Measurements from ENCODE around the gene RMRP.
A peak's percentile ranks its signal among the peaks of the same experiment; 100 is the strongest.
"Not testable (repeated sequence)": the region's sequence is repeated elsewhere in the genome, so short reads cannot be mapped to it uniquely, and the experiment has no call there.

The RMRP gene

DNA sequence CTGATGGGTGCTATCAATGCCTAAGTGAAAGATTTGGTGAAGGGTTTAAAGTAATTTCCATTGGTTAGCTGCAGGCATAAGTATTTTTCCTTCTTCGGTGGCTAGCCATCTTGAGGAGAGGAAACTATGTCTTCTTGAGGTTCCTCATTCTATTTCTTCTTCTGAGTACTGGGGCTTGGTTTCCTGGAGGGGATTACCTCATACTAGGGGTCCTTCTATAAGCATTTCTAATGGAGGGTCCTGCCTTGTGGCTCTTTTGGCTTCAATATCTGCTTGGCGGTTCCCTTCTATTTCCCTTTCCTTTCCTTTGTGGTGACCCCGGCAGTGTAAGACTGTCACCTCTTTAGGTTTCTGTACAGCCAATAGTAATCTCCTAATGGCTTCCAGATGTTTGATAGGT, 16.3 kb downstream of the RMRP start:
- DNase-seq (ENCODE audit: low spot score) = not testable (repeated sequence)

DNA sequence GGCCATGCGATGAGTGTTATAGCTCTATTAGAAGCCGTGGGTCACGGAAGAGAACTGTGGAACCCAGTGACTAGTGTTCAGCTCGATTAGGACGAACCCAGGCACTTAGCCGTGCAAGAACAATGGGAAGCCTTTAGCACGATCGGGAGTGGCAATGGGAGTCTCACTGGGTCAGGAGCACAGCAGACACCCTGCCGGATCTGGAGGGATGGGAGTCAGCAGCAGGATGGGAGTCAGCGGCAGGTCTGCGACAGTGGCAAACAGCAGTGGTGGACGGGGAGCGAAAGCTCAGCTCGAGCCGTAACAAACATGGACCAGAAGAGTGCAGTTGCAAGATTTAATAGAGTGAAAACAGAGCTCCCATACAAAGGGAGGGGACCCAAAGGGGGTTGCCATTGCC, 17.4 kb downstream of the RMRP start:
- not testable (repeated sequence) for DNase-seq (ENCODE audit: low spot score)

DNA sequence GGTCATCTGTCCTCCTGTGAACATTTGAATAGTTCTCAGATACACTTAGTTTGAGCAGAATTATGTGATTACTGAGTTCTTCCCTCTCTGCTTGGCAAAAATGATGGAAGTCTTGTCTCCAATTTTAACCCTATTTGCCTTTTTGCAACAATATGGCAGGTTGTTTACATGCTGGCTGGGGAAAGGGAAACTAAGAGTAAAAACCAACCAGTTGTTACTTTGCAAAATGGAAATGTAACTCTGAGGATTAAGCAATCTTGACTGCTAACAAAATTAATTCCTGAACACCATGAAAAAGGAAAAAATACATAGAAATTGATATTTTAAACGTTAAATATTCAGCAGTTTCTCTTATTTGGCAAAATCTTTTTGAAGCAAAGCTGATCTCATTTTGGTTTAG, 18.2 kb downstream of the RMRP start:
- DNase-seq (ENCODE audit: low spot score) = no peak

DNA sequence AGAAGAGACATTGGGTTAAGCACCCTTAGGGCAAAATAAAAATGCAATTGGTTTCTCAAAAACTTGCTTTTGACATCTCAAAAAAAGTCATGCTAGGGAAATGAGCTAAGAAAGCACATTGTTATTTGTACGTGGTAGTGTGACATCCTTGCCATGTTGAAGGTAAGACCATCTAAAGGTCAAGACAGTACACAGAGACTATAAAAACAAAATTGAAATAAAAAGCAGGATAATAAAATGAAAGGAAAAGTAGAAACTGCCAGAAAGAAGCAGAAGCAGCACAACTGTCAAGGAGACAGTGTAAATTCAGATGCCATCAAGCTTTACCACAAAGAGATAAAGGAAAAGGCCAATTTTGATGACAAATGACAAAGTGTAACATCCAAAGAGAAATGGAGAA, 18.6 kb downstream of the RMRP start:
- DNase-seq (ENCODE audit: low spot score) = not testable (repeated sequence)

DNA sequence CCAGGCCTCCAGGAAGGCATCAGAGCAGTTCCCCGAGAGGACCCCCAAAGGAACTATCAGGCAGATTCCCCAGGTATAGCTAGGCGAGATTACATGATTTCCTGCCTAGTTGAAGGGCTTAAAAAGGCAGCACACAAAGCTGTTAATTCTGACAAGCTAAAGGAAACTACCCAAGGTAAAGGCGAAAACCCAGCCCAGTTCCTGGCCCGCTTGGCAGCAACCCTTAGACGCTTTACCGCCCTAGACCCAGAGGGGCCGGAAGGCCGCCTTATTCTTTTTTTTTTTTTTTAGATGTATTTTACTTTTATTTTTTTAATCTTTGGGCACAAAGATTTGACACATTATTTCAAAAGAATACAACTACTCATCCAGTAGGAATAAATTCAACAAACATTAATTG, 19.1 kb downstream of the RMRP start:
- not testable (repeated sequence) for DNase-seq (ENCODE audit: low spot score)

DNA sequence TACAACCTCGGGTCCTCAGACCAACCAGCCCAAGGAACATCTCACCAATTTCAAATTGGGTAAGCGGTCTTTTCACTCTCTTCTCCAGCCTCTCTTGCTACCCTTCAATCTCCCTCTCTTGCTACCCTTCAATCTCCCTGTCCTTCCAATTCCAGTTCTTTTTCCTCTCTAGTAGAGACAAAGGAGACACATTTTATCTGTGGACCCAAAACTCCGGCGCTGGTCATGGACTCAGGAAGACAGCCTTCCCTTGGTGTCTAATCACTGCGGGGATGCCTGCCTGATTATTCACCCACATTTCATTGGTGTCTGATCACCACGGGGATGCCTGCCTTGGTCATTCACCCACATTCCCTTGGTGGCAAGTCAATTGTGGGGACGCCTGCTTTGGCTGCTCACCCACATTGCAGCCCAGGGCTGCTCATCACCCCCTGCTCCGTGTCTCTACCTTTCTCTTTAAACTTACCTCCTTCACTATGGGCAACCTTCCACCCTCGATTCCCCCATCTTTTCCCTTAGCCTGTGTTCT, 20.3 kb downstream of the RMRP start:
- not testable (repeated sequence) for DNase-seq (ENCODE audit: low spot score)

DNA sequence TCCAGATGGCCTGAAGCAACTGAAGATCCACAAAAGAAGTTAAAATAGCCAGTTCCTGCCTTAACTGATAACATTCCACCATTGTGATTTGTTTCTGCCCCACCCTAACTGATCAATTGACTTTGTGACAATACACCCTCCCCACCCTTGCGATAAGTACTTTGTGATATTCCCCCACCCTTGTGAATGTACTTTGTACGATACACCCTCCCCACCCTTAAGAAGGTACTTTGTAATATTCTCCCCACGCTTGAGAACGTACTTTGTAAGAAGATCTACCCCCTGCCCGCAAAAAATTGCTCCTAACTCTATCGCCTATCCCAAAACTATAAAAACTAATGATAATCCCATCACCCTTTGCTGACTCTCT, 21.0 kb downstream of the RMRP start:
- DNase-seq (ENCODE audit: low spot score) = not testable (repeated sequence)

DNA sequence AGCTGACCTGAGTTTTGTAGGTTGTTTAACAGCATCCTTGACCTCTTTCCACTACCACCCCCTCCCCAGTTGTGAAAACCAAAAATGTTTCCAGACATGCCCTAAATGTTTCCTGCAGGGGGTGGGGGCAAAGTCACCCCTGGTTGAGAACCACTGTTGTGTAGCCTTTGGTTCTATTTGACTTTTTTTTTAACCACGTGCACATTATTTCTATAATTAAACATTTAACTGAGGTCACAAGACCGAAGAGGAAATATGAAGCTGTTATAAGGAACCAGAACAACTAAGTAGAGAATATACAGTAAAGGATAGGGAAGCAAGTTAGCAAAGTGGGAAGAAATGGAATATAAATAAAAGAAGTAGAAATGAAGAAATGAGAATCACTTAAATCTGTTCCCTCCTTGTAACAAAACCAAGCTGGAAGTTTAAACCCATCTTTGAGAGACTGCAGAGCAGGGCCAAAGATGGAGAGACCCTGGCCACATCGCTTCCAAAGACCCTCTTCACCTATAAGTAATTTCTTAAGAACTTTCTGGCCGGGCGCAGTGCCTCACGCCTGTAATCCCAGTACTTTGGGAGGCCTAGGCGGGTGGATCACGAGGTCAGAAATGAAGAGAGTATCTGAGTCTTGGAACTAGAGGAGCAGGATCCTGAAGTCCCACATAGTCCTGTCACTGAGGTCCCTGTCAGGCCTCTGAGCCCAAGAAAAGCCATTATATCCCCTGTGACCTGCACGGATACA, 21.5 kb downstream of the RMRP start:
- DNase-seq (ENCODE audit: low spot score) = peak; percentile 52

DNA sequence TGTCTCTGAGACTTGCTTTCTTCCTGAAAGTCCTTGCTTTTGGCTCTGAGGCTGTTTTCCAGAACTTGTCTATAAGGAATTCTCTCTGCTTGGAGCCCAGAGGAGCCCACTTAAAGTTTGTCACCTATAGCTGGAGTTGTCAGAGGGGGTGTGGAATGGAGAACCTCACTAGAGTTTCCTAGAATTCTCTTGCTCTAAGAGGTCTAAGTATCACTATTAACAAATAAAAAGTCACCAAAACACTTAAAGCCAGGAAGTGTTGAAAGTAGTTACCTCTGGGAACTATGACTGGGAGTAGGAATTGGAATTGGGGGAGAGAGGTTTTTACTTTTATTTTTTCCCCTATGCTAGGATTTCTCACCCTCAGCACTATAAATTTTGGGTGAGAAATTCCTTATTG, 22.1 kb downstream of the RMRP start:
- no peak for DNase-seq (ENCODE audit: low spot score)

DNA sequence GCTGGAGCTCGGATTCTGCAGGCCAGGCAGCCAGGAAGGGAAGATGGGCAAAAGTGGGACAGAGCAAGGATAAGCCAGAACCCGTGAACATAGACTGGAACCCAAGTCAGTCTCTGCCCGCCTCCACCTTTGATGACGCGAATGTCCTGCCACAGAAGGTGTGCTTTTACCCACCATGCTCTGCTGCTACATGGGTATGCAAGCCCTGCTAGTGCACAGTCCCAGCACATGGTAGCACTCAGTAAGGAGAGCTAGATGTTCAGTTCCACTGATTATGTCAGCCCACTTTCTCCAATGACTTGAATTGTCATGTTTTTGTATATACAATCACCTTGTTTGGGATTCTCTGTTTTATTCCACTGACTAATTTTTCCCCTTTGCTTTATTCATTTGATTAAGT, 28.2 kb downstream of the RMRP start:
- DNase-seq (ENCODE audit: low spot score) = no peak

DNA sequence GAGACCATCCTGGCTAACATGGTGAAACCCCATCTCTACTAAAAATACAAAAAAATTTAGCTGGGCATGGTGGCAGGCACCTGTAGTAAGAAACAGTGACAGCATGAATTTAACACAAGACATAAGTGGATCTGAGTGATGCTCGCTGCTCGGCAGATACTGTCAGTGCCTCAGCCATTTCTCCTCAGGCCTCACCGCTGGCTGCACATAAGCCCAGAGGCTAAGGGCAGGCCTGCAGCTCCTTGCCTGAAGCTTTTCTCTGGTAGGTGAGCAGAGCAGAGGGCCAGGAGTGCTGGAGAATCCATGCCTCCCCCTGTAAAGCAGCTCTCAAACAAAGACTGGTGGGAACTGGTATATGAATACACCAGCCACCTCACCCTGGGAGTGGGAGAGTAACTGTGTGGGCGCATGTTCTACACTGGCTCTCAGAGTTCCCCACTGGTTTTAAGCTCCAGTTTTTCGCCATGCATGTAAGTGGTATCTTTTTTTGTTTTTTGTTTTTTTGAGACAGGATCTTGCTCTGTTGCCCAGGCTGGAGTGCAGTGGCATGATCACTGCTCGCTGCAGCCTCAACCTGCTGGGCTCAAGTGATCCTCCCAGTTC, 29.3 kb downstream of the RMRP start:
- DNase-seq (ENCODE audit: low spot score) = no peak

DNA sequence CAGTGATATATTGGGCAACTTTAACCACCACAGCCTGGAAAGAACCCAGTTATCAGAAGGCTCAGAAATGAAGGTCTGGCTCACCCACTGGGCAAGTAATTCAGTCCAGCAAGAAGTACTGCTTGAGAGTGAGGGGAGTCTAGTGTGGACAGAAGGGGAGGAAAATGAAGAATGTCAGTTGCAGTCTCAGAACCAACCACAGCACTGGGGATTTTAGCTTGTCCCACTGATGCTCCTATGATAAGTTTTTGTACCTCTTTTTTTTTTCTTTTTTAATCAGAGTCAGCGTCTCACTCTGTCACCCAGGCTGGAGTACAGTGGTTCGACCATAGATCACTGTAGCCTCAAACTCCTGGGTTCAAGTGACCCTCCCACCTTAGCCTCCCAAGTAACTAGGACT, 30.2 kb downstream of the RMRP start:
- no peak for DNase-seq (ENCODE audit: low spot score)

DNA sequence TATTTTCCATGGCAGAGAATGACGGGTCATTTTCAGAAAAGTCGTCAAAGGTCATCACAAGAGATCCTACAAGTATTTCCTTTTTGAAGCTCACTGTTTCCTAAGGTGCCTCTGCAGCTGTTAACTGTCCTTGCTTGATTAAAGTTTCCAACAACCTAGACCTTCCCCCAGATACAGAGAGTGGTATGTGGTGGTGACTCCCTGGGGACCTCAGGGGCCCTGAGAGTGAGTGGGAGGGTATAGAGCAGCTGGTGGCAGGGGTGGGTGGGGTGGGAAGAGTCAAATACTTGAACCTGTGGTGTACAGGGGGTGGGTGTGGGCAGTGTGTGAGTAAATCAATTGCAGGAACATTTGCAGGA, 38.0 kb downstream of the RMRP start:
- no peak for DNase-seq (ENCODE audit: low spot score)

DNA sequence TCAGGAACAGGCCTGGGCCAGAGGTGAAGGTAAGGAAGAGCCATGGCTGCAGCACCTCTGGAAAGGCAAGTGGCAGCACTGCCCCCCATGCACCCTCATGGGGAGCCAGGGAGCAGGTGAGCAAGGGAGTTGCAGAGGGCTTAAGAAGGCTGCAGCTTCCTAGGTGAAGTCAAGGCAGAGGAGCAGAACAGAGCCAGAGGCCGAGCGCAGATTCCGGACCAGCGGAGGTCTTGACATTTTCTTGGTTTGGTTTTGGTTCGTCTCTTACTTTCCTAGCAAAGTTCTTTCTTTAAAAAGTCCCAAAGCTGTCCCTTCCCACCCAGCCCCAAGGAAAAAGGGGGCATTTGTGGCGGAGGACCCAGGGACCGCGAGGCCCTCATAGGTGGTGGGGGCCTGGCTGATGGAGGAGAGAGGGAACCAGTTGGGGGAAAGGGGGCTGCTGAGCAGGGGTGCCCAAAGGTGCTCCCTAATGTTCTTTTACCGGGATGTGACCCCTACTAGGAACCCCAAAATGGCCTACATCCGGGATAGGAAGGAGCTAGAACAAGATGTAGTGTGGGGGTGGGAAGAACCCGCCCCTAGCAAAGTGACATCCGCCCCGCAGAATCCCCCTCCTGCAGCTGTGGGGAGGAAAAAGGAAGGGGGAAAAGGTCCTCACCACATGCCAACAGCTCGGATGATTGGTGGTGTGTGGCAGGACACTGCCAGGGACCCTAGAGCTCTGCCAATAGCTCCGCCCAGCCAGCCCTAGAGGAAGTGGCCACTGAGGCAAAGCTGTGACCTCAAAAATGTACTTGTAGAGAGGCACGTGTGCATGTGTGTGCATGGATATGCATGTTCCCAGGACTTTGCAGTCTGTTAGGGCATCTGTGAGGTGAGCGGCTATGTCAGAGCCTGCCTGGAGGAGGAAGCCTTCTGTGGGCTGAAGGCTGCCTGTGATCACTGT, 38.7 kb downstream of the RMRP start:
- DNase-seq (ENCODE audit: low spot score) = no peak

DNA sequence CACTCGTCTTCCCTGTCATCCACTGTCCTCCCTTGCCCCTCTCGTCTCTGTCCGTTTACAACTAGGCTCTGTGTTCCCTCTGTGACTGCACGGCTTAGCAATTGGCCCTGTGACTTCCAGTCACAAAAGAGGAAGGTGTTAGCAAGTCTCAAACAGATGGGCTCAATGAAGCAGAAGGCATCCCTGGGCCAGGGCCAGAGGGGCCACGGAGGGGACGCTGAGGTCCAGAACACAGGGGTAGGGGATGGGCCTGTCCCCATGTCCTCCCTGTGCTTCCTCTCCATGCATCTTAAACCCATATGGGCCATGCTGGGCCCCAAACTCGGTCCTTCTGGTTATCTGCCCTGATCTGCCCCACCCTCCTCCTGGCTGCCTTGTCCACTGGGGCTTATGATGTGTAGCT, 39.5 kb downstream of the RMRP start, which contains the start of gene CD72:
TSS of gene CD72 (minus strand) at position 89 of the 403 bp plus-strand sequence. CDS start 110 bp downstream, outside the sequence.
- DNase-seq (ENCODE audit: low spot score) = no peak

DNA sequence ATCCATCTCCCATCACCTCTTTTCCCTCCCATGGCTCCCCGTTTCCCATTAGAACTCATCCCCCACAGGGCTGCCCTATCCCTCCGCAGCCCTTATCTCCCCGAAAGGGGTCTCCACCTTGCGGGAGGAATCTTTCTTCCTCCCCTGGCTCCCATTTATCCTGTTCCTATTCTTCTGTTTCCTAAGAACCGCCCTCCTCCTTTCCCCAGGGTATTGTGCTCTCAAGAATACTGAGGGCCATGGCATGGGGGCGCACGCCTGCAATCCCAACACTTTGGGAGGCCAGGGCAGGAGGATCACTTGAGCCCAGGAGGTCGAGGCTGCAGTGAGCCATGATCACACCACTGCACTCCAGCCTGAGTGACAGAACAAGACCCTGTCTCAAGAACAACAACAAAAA, 40.3 kb downstream of the RMRP start:
- no peak for DNase-seq (ENCODE audit: low spot score)

DNA sequence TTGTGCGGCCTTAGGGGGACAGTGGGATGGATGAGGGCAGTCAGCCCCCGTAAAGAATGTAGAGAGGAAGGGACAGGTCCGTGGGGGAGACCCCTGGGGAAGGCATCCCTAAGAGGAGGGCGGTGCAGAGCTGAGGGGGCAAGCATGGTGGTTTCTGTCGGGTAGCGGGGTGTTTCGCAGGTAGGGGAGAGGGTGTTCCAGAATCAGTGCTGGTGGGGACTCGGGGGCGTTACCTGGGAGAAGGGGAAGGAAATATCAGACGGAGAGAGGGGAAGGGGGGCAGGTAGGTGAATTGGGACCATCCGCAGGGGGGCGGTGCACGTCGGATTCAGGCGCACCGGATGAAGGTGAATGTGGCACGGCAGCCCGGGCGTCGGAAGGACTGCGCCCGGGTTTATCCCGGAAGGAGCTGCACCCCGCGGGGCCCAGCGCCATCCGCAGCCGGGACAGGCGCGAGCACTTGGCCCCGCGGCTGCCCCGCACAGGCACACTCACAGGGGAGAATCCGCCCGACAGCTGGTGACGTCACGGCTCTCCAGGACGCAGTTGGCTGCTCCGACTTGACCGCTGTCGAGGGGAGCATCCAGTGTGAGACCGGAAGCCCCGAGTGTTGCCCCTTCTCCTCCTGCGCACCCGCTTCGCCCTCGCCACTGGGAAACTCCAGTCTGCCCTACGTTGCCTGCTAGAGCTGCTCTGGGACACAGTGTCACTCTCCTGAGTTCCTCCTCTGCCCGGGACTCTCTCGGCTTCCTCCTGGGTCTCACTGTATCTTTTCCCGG, 40.9 kb downstream of the RMRP start:
- DNase-seq (ENCODE audit: low spot score) = no peak

DNA sequence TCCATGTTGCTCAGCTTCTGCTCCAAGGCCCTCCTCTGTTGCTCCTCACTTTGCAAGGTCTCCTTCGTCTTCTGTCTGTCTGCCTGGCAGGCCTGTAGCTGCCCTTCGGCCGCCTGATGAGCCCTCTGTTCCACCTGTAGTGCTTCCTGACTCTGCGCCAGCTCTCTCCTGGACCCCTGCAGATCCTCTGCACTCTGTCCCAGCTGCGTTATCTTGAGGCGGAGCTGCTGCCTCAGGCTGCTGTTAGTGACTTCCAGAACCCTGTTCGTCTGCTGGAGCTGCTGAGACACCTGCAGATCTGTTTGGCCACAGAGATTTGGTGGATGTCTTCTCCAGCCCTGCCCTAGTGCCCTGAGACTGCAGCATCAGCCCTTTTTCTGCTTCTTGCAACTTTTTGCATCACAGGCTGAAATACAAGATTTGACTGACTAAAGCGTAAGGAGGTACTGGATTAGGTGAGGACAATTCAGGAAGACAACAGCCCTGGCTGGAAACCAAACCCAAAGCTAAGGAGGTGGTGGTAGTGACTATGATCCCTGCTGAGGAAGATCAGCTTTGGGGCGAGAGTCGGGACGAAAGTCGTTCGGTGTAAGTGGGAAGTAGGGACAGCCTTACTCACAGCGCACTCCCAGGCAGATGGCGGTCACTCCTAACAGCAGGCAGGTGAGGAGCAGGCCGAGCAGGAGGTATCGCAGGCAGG, 41.7 kb downstream of the RMRP start:
- no peak for DNase-seq (ENCODE audit: low spot score)

DNA sequence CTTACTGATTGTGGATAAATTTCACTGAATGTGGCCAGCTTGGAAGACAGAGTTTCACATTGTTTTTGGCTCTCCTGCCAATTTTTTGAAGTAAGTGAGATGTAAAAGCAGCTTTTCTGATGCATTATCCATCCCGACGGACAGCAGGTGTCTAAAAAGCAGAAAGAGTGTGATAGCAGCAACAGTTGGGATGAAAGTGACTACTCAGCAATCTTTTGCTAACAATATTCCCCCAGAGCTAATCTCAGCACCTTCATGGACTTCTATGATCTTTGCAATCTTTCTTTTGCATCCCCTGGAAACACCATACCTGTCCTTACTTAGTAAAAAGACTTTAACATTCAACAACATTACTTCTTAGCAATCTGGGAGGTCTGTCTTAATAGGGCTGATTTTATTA, 45.0 kb downstream of the RMRP start:
- no peak for DNase-seq (ENCODE audit: low spot score)

DNA sequence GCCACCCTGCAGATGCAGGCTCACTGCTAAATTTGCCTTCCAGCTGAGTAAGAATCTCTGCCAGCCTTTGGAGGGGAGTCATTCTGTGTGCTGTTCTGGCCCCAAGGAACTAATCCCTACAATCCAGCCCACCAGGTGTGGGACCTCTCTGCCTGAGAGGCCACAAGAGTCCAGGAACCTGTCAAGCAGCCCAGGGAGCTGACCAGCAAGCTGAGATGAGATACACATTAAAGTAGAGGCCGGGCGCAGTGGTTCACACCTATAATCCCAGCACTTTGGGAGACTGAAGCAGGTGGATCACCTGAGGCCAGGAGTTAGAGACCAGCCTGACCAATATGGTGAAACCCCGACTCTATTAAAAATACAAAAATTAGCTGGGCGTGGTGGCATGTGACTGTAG, 45.8 kb downstream of the RMRP start:
- not testable (repeated sequence) for DNase-seq (ENCODE audit: low spot score)

DNA sequence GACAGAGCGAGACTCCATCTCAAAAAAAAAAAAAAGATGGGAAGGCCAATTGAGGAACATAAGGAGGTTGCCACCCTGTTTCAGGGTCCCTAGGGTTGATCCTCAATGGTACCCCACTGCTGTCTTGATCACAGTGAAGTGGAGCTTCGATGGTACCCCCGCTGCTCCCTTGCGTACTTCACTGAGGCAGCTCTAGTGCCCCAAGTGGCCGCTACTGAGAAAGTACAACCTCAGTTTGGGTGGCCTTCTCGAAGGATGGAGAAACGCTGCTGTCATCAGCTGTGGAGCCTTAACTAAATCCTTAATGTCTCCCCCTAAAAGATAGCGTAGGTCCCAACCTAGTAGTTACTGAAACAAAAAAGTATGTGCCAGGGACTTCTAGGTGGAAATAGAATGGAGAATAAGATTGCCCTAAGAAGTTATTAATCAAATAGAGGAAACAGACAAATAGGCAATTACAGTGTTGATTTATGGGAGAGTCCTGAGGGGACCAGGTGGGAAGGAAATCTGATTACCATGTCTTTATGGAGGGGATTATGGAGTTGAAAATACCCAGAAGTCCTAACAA, 46.5 kb downstream of the RMRP start:
- peak; percentile 66 for DNase-seq (ENCODE audit: low spot score)

Measured in pons (tissue), 1 donor.